OCI-M1 (cell line): ENCODE data around the gene ARAP1.
A peak's percentile ranks its signal among the peaks of the same experiment; 100 is the strongest.
"Not testable (repeated sequence)": the region's sequence is repeated elsewhere in the genome, so short reads cannot be mapped to it uniquely, and the experiment has no call there.

ENCODE experiments used
- DNase-seq: peaks from one replicate; lab custom pipeline; 2025; lab: John Stamatoyannopoulos, UW

The ARAP1 gene

GRCh38 chr11:72752088-72752914, at the start of gene ARAP1:
TSS of gene ARAP1 (minus strand) at chr11:72752408. CDS start at chr11:72727128, 25,280 bp downstream.
- peak; percentile 99 for DNase-seq

- no peak for DNase-seq
These were observed 47.2 kb upstream of the ARAP1 start for GRCh38 chr11:72799441-72799840.

- DNase-seq: no peak
These were observed 46.2 kb upstream of the ARAP1 start for GRCh38 chr11:72798361-72798760.

- peak; percentile 100 for DNase-seq
These were observed 41.5 kb upstream of the ARAP1 start, which contains the start of gene STARD10 for GRCh38 chr11:72793425-72794367. TSS of gene STARD10 (minus strand) at chr11:72794047. CDS start at chr11:72781181, 12,866 bp downstream.

- no peak for DNase-seq
These were observed 40.8 kb upstream of the ARAP1 start for GRCh38 chr11:72793076-72793424.

GRCh38 chr11:72792437-72793021, 40.3 kb upstream of the ARAP1 start:
- DNase-seq: no peak

GRCh38 chr11:72791228-72791627, 39.0 kb upstream of the ARAP1 start:
- not testable (repeated sequence) for DNase-seq

GRCh38 chr11:72789493-72790131, 37.4 kb upstream of the ARAP1 start:
- DNase-seq: no peak

GRCh38 chr11:72788241-72788640, 36.0 kb upstream of the ARAP1 start:
- DNase-seq: no peak

- DNase-seq: peak; percentile 99
These were observed 35.3 kb upstream of the ARAP1 start for GRCh38 chr11:72787216-72788104.

GRCh38 chr11:72786305-72787215, 34.4 kb upstream of the ARAP1 start:
- no peak for DNase-seq

GRCh38 chr11:72784662-72785061, 32.5 kb upstream of the ARAP1 start:
- DNase-seq: no peak

GRCh38 chr11:72783144-72783905, 31.1 kb upstream of the ARAP1 start:
- no peak for DNase-seq

GRCh38 chr11:72782081-72782920, 30.1 kb upstream of the ARAP1 start:
- no peak for DNase-seq

- peak; percentile 68 for DNase-seq
These were observed 29.3 kb upstream of the ARAP1 start for GRCh38 chr11:72781313-72782080.

GRCh38 chr11:72781063-72781312, 28.8 kb upstream of the ARAP1 start:
- DNase-seq: no peak

- DNase-seq: no peak
These were observed 28.3 kb upstream of the ARAP1 start for GRCh38 chr11:72780296-72781062.
